ENCODE measurements around the gene UCHL5.
A peak's percentile ranks its signal among the peaks of the same experiment; 100 is the strongest.

UCHL5 gene

DNA sequence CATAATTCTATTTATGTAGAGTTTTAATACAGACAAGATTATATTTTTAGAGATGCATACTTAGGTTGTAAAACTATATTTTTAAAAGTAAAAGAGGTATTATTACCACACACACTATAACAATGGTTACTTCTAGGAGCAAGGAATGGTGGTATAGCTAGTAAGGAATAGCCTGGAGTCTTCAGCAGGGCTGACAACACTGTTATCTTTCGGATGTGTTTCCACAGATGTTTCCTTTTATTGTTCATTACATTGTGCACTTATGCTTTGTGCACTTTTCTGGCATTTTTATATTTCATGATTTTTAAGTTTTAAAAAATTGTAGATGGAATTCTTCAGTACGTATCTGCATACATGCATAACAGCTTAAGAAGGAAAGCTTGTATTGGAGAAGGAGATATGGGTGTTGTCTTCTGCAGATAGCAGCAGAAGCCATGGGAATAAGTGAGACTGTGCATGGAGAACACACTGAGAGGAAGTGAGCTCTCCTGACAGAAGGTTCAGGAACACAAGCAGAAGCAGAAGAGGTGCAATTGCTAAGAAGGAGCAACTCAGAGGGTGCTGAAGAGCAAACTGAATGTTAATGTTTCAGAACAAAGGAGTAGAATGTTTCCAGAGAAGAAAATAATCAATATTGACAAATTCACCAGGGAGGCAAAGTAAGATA lies 91.8 kb downstream of the UCHL5 start:
- no peak for DNase-seq (ENCODE audit: insufficient read length, low spot score)
- TF ChIP-seq, protein P1, sequence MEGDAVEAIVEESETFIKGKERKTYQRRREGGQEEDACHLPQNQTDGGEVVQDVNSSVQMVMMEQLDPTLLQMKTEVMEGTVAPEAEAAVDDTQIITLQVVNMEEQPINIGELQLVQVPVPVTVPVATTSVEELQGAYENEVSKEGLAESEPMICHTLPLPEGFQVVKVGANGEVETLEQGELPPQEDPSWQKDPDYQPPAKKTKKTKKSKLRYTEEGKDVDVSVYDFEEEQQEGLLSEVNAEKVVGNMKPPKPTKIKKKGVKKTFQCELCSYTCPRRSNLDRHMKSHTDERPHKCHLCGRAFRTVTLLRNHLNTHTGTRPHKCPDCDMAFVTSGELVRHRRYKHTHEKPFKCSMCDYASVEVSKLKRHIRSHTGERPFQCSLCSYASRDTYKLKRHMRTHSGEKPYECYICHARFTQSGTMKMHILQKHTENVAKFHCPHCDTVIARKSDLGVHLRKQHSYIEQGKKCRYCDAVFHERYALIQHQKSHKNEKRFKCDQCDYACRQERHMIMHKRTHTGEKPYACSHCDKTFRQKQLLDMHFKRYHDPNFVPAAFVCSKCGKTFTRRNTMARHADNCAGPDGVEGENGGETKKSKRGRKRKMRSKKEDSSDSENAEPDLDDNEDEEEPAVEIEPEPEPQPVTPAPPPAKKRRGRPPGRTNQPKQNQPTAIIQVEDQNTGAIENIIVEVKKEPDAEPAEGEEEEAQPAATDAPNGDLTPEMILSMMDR (IDR thresholded peaks at IDR 0.05; ENCODE audit: insufficient read depth, missing control alignments): no peak
- no peak for FAIRE-seq

DNA sequence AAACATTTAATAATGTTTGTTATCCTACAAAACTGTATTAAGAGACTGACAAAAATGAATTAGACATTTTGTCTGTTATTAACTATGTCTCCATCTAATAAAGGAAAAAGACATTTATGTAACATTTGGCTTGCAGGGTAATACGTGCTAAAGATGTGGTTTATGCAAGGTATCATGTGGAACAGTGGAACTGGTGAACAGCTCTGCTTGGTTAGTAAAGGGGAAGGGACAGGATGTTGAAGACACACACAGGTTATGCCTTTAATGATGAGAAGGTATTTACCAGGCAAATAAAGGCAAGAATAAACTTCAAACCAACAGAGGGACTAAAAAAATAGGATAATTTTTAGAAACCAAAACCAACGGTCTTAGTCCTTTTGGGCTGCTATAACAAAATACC lies 93.1 kb downstream of the UCHL5 start:
- TF ChIP-seq, protein P1 (IDR thresholded peaks at IDR 0.05; ENCODE audit: insufficient read depth, missing control alignments): no peak
- no peak for DNase-seq (ENCODE audit: insufficient read length, low spot score)
- FAIRE-seq: no peak

DNA sequence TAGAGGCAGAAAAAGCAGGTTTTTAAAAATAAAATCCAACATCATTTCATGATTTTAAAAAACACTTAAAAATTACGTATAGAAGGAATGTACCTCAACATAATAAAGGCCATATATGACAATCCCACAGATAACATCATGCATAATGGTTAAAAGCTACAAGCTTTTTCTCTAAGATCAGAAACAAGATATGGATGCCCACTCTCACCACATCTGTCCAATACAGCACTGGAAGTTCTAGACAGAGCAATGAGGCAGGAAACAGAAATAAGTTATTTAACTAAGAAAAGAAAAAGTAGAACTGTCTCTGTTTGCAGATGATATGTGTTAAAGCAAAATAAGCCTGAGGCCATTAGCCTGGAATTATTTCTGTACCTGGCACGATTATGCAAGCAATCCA lies 96.3 kb downstream of the UCHL5 start:
- DNase-seq (ENCODE audit: insufficient read length, low spot score): no peak
- peak; percentile 66 for FAIRE-seq
- TF ChIP-seq, protein P1 (IDR thresholded peaks at IDR 0.05; ENCODE audit: insufficient read depth, missing control alignments): no peak

Data from D721Med (cell line).